Measurements from ENCODE around the gene MANF. TPM values are rescaled to one million over a fixed set of nuclear protein-coding genes. Genes with fewer than 3 reads are reported as not detected.

The MANF gene
- total RNA-seq, 4 donors from 2014 or later: 16.2 to 34.6 (median 24.9) TPM

GRCh38 chr3:51382076-51382745 lies 2.9 kb upstream of the MANF start:
- H3K4me1 ChIP-seq: peaks cover 21 to 32% (median 28%) of the 10 kb centered on the region in 4 donors
- no peaks in the 10 kb centered on the region for H3K27me3 ChIP-seq
- no peak overlapping the region for H3K4me3 ChIP-seq
- H3K9me3 ChIP-seq: no peaks in the 10 kb centered on the region
- TF ChIP-seq POLR2AphosphoS5 (IDR thresholded peaks at IDR 0.05) (no peak), EP300 (IDR thresholded peaks at IDR 0.05) (no peak)
- 95% methylated on average over 4 of the region's 4 CpGs for WGBS
- H3K27ac ChIP-seq (replicated peaks in 1 of 4): no peak overlapping the region
- H3K36me3 ChIP-seq: peaks cover 0 to 8% (median 4%) of the 10 kb centered on the region in 4 donors
- no peak for DNase-seq (ENCODE audit: extremely low spot score)
- intact Hi-C loops (cut with DNase I): loop anchor here (10.0 kb wide), 1 partner anchor 293 kb away; the partner anchor contains the start of gene TEX264

- TF ChIP-seq CTCF (IDR thresholded peaks at IDR 0.05): no peak
- no peak for TF ChIP-seq POLR2AphosphoS5 (IDR thresholded peaks at IDR 0.05)
- TF ChIP-seq EP300 (IDR thresholded peaks at IDR 0.05): no peak
- intact Hi-C loops (cut with DNase I): loop anchor here (10.0 kb wide), 1 partner anchor 292 kb away; the partner anchor contains the start of gene TEX264
- WGBS: 100% methylated on average over 3 of the region's 3 CpGs
Measured at GRCh38 chr3:51382947-51383578, 2.0 kb upstream of the MANF start.

GRCh38 chr3:51384055-51384725 lies 901 bp upstream of the MANF start:
- Histone ChIP-seq H3K9me3 (no peaks in the 10 kb centered on the region), H3K36me3 (peaks cover 11 to 27% (median 21%) of the 10 kb centered on the region in 4 donors), H3K4me3 (peak overlapping the region; percentile 76 to 94 (median 82)), H3K4me1 (peaks cover 33 to 52% (median 38%) of the 10 kb centered on the region in 4 donors), H3K27me3 (no peaks in the 10 kb centered on the region), H3K27ac (replicated peaks in 1 of 4) (peak overlapping the region; percentile 88 to 97 (median 93))
- 5% methylated on average over 5 of the region's 29 CpGs for WGBS
- no peak for DNase-seq (ENCODE audit: extremely low spot score)
- no peak for TF ChIP-seq POLR2A (IDR thresholded peaks at IDR 0.05; ENCODE audit: low read depth)
- no peak for TF ChIP-seq CTCF (IDR thresholded peaks at IDR 0.05)
- TF ChIP-seq POLR2AphosphoS5 (IDR thresholded peaks at IDR 0.05): no peak
- no peak for TF ChIP-seq EP300 (IDR thresholded peaks at IDR 0.05)
- intact Hi-C loops (cut with DNase I): loop anchor here (10.0 kb wide), 1 partner anchor 291 kb away; the partner anchor contains the start of gene TEX264

More at GRCh38 chr3:51382947-51383578, 2.0 kb upstream of the MANF start:
- Histone ChIP-seq H3K4me3 (no peak overlapping the region), H3K4me1 (peaks cover 30 to 41% (median 35%) of the 10 kb centered on the region in 4 donors), H3K36me3 (peaks cover 0 to 16% (median 11%) of the 10 kb centered on the region in 4 donors), H3K9me3 (no peaks in the 10 kb centered on the region), H3K27me3 (no peaks in the 10 kb centered on the region), H3K27ac (replicated peaks in 1 of 4) (no peak overlapping the region)
- DNase-seq (ENCODE audit: extremely low spot score): no peak

GRCh38 chr3:51385621-51386091 lies 565 bp downstream of the MANF start:
- Histone ChIP-seq H3K4me1 (peaks cover 39 to 67% (median 47%) of the 10 kb centered on the region in 4 donors), H3K27me3 (no peaks in the 10 kb centered on the region), H3K9me3 (no peaks in the 10 kb centered on the region), H3K27ac (replicated peaks in 1 of 4) (peak overlapping the region; percentile 88 to 97 (median 93)), H3K4me3 (peak overlapping the region; percentile 76 to 94 (median 82)), H3K36me3 (peaks cover 11 to 31% (median 23%) of the 10 kb centered on the region in 4 donors)
- WGBS: 5% methylated on average over 18 of the region's 18 CpGs
- TF ChIP-seq EP300 (IDR thresholded peaks at IDR 0.05) (no peak), POLR2A (IDR thresholded peaks at IDR 0.05; ENCODE audit: low read depth) (no peak), CTCF (IDR thresholded peaks at IDR 0.05) (no peak), POLR2AphosphoS5 (IDR thresholded peaks at IDR 0.05) (no peak)
- no peak for DNase-seq (ENCODE audit: extremely low spot score)
- intact Hi-C loops (cut with DNase I): loop anchor here (5.0 to 10.0 kb wide), 2 partner anchors 289 to 768 kb away; partner anchors contain the start of genes MAPKAPK3 and TEX264
